Natural killer cell (primary cell): ENCODE data around the gene P2RX5. TPM values are rescaled to one million over a fixed set of nuclear protein-coding genes. Genes with fewer than 3 reads are reported as not detected.

ENCODE experiments used
- ATAC-seq, 3 donors: fragments of 150-1000 bp in 2 of 3; fragments of 200-7000 bp in 1 of 3; cut with Tn5 transposase; 1 replicate in 1 of 3; 2 replicates in 2 of 3; pipeline ENCODE4 v1.10.0; 2021; ENCODE audit warnings: mild to moderate bottlenecking in 2 of 3, moderate library complexity in 2 of 3
- DNase-seq, 2 donors: peaks; one replicate each; pipeline versions ENCODE4 v3.0.0 to v3.0.0-alpha.2; 2013 to 2021; ENCODE audit warnings: mixed read lengths in 1 of 2
- H3K27ac ChIP-seq: one replicate; pipeline ENCODE4 v1.5.1; 2013; ENCODE audit warnings: mild to moderate bottlenecking, low read length
- H3K27me3 ChIP-seq: one replicate; pipeline ENCODE4 v1.6.1; 2013; ENCODE audit warnings: low read length; ENCODE audit not compliant: control insufficient read depth, insufficient read depth
- H3K36me3 ChIP-seq: one replicate; pipeline ENCODE4 v1.6.1; 2013; ENCODE audit warnings: low read length; ENCODE audit not compliant: control insufficient read depth, insufficient read depth
- H3K4me1 ChIP-seq: one replicate; pipeline ENCODE4 v1.6.1; 2013; ENCODE audit warnings: low read length; ENCODE audit not compliant: control insufficient read depth, insufficient read depth
- H3K4me3 ChIP-seq: one replicate; pipeline ENCODE4 v1.5.1; 2013; ENCODE audit warnings: low read length
- H3K9me3 ChIP-seq: one replicate; pipeline ENCODE4 v1.6.1; 2013; ENCODE audit warnings: low read length; ENCODE audit not compliant: control insufficient read depth, insufficient read depth
- H3K27ac Mint-ChIP-seq, 2 donors: one replicate each; pipeline ENCODE4 v1.8.0; 2022; ENCODE audit warnings: mild to moderate bottlenecking in 2 of 2, mixed read lengths in 2 of 2, moderate library complexity in 1 of 2
- H3K27me3 Mint-ChIP-seq, 2 donors: one replicate each; pipeline ENCODE4 v1.8.0; 2022; ENCODE audit warnings: low read depth in 2 of 2, mixed read lengths in 2 of 2
- H3K36me3 Mint-ChIP-seq: one replicate; pipeline ENCODE4 v1.8.0; 2022; ENCODE audit warnings: mixed read lengths
- H3K4me1 Mint-ChIP-seq, 2 donors: one replicate each; pipeline ENCODE4 v1.8.0; 2022; ENCODE audit warnings: mixed read lengths in 2 of 2
- H3K4me3 Mint-ChIP-seq: one replicate; pipeline ENCODE4 v1.8.0; 2022; ENCODE audit warnings: mild to moderate bottlenecking, moderate library complexity, mixed read lengths
- H3K9me3 Mint-ChIP-seq, 2 donors: one replicate each; pipeline ENCODE4 v1.8.0; 2022; ENCODE audit warnings: mixed read lengths in 2 of 2
- CTCF ChIP-seq: fragments of 200-600 bp; IDR thresholded peaks from one replicate; pipeline ENCODE4 v1.8.0; 2022; ENCODE audit warnings: antibody characterized with exemption
- WGBS: methylation state at CpG from one replicate; pipeline ENCODE4 v1.1.7; 2013; ENCODE audit warnings: missing lambda C conversion rate; ENCODE audit not compliant: insufficient coverage; 5-methylcytosine and 5-hydroxymethylcytosine counted together
- intact Hi-C: fragments of 100-400 bp; cut with micrococcal nuclease; formaldehyde crosslinking; loops from one replicate; pipeline ENCODE4 v1.14.2; 2022
- total RNA-seq, 4 donors: library from RNA; stranded (reverse); fragments of 120-200 nt in 1 of 4; gene quantifications; one replicate each; pipeline versions ENCODE4 v1.2.3 to v1.2.4, GENCODE V29; 2013 to 2022

P2RX5 gene
- total RNA-seq, 3 donors from 2014 or later (not counting 1 experiment from before 2014, with no cell fraction given), result 7.8 to 15.4 (median 9.2) TPM

GRCh38 chr17:3659541-3660111 is 36.3 kb downstream of the P2RX5 start:
- no peak for TF ChIP-seq CTCF
- no peaks in the 10 kb centered on the region for H3K27me3 ChIP-seq
- H3K27ac Mint-ChIP-seq, result no peak overlapping the region
- H3K4me1 ChIP-seq, result no peaks in the 10 kb centered on the region
- H3K9me3 ChIP-seq, result no peaks in the 10 kb centered on the region
- no peaks in the 10 kb centered on the region for H3K36me3 Mint-ChIP-seq
- ATAC-seq, result no peak
- H3K4me3 ChIP-seq, result no peak overlapping the region
- intact Hi-C loops, result no loop called here
- H3K9me3 Mint-ChIP-seq, result no peaks in the 10 kb centered on the region
- H3K27me3 Mint-ChIP-seq, result no peaks in the 10 kb centered on the region
- no peak for DNase-seq
- 94% methylated on average over 22 of the region's 22 CpGs for WGBS
- H3K27ac ChIP-seq, result no peak overlapping the region
- no peaks in the 10 kb centered on the region for H3K36me3 ChIP-seq
- H3K4me1 Mint-ChIP-seq, result no peaks in the 10 kb centered on the region
- H3K4me3 Mint-ChIP-seq, result no peak overlapping the region

- Mint-ChIP-seq H3K9me3 (no peaks in the 10 kb centered on the region), H3K27ac (no peak overlapping the region), H3K27me3 (no peaks in the 10 kb centered on the region), H3K36me3 (no peaks in the 10 kb centered on the region), H3K4me3 (no peak overlapping the region), H3K4me1 (no peaks in the 10 kb centered on the region)
- intact Hi-C loops, result no loop called here
- H3K4me3 ChIP-seq, result no peak overlapping the region
- DNase-seq (no peak), ATAC-seq (no peak)
- H3K27me3 ChIP-seq, result no peaks in the 10 kb centered on the region
- no peak for TF ChIP-seq CTCF
- H3K36me3 ChIP-seq, result no peaks in the 10 kb centered on the region
- H3K9me3 ChIP-seq, result no peaks in the 10 kb centered on the region
- WGBS, result 85% methylated on average over 22 of the region's 22 CpGs
- no peak overlapping the region for H3K27ac ChIP-seq
- no peaks in the 10 kb centered on the region for H3K4me1 ChIP-seq
These were observed 37.0 kb downstream of the P2RX5 start for GRCh38 chr17:3658784-3659449.

- H3K4me1 Mint-ChIP-seq, result no peaks in the 10 kb centered on the region
- H3K27me3 ChIP-seq, result no peaks in the 10 kb centered on the region
- no peaks in the 10 kb centered on the region for H3K9me3 Mint-ChIP-seq
- intact Hi-C loops, result no loop called here
- no peak for DNase-seq
- no peaks in the 10 kb centered on the region for H3K9me3 ChIP-seq
- no peak for TF ChIP-seq CTCF
- H3K4me3 ChIP-seq, result no peak overlapping the region
- H3K27me3 Mint-ChIP-seq, result no peaks in the 10 kb centered on the region
- H3K4me1 ChIP-seq, result no peaks in the 10 kb centered on the region
- WGBS, result 91% methylated on average over 42 of the region's 42 CpGs
- no peak overlapping the region for H3K27ac Mint-ChIP-seq
- no peaks in the 10 kb centered on the region for H3K36me3 Mint-ChIP-seq
- H3K4me3 Mint-ChIP-seq, result no peak overlapping the region
- H3K27ac ChIP-seq, result no peak overlapping the region
- H3K36me3 ChIP-seq, result no peaks in the 10 kb centered on the region
- ATAC-seq, result no peak
These were observed 37.8 kb downstream of the P2RX5 start for GRCh38 chr17:3657874-3658783.
